A549 (cell line): ENCODE data around the gene TRPV4. TPM values are rescaled to one million over a fixed set of nuclear protein-coding genes. Genes with fewer than 3 reads are reported as not detected.

Experiments
- ATAC-seq, 2 experiments: fragments of 200-7000 bp in 1 of 2; fragments of >200 bp in 1 of 2; cut with Nextera tagmentation in 1 of 2; cut with Tn5 transposase in 1 of 2; 3 replicates each; pipeline versions ENCODE4 v1.8.0 to v1.9.1; 2018 to 2020; ENCODE audit warnings: mild to moderate bottlenecking in 1 of 2, moderate library complexity in 1 of 2
- CTCF ChIA-PET: fragments of 300-600 bp; sonication (Branson Sonifier 250); formaldehyde crosslinking; extraction: SDS; loops from one replicate; lab custom pipeline; 2021; ENCODE audit warnings: antibody characterized with exemption, inconsistent platforms; lab: Yijun Ruan, JAX
- POLR2A ChIA-PET: fragments of 350-600 bp; formaldehyde crosslinking; extraction: SDS; loops from one replicate; lab custom pipeline; 2021; ENCODE audit warnings: antibody characterized with exemption, inconsistent platforms; lab: Yijun Ruan, JAX
- DNase-seq, 2 experiments: peaks; one replicate each; pipeline versions ENCODE4 v3.0.0 to v3.0.0-alpha.2; 2011 to 2016; ENCODE audit warnings: low read depth in 1 of 2, low spot score in 1 of 2
- FAIRE-seq: peaks from 2 replicates; lab custom pipeline; 2011; peaks lifted over from hg19 to GRCh38; lab: Jason Lieb, UNC
- H3K27ac ChIP-seq, 2 experiments: fragments of >200 bp; sonication (Bioruptor Twin); formaldehyde crosslinking; 3 replicates each; pipeline ENCODE4 v1.5.1; 2016 to 2017
- H3K4me1 ChIP-seq: fragments of >200 bp; sonication (Bioruptor Twin); formaldehyde crosslinking; 3 replicates; pipeline ENCODE4 v1.6.1; 2016
- H3K4me2 ChIP-seq: fragments of >200 bp; sonication (Bioruptor Twin); formaldehyde crosslinking; 3 replicates; pipeline ENCODE4 v1.6.1; 2016
- H3K4me3 ChIP-seq: fragments of >200 bp; sonication (Bioruptor Twin); formaldehyde crosslinking; 3 replicates; pipeline ENCODE4 v1.5.1; 2016
- H3K9me3 ChIP-seq: fragments of >200 bp; sonication (Bioruptor Twin); formaldehyde crosslinking; 3 replicates; pipeline ENCODE4 v1.6.1; 2016
- BHLHE40 ChIP-seq: IDR thresholded peaks from 2 replicates; pipeline ENCODE4 v1.6.1; 2012; ENCODE audit warnings: low read depth, low read length, inconsistent platforms
- CBX2 ChIP-seq: fragments of 200-600 bp; sonication (generic); IDR thresholded peaks from 2 replicates; pipeline ENCODE4 v1.6.1; 2016; ENCODE audit warnings: low read depth, mild to moderate bottlenecking, borderline replicate concordance
- CBX8 ChIP-seq: fragments of 200-600 bp; sonication (generic); IDR thresholded peaks from 2 replicates; pipeline ENCODE4 v1.6.1; 2016
- EHF ChIP-seq: fragments of 250-450 bp; sonication (Bioruptor Pico); IDR thresholded peaks from 2 replicates; pipeline ENCODE4 v1.5.0; 2020; ENCODE audit warnings: mild to moderate bottlenecking
- EHMT2 ChIP-seq: fragments of 200-600 bp; sonication (generic); IDR thresholded peaks from 2 replicates; pipeline ENCODE4 v1.6.1; 2016; ENCODE audit warnings: antibody characterized with exemption, low read depth, mild to moderate bottlenecking, moderate library complexity
- EP300 ChIP-seq, 2 experiments: fragments of >200 bp; sonication (Bioruptor Twin); formaldehyde crosslinking; IDR thresholded peaks; 2 replicates in 1 of 2; 3 replicates in 1 of 2; pipeline ENCODE4 v1.6.1; 2016 to 2017
- JUNB ChIP-seq: fragments of >200 bp; sonication (Bioruptor Twin); formaldehyde crosslinking; IDR thresholded peaks from 2 replicates; pipeline ENCODE4 v1.6.1; 2016
- KDM1A ChIP-seq: fragments of 200-600 bp; sonication (generic); IDR thresholded peaks from 2 replicates; pipeline ENCODE4 v1.6.1; 2016; ENCODE audit warnings: low read depth, mild to moderate bottlenecking
- KDM5A ChIP-seq: fragments of 200-600 bp; sonication (generic); IDR thresholded peaks from 2 replicates; pipeline ENCODE4 v1.6.1; 2016; ENCODE audit warnings: antibody characterized with exemption, mild to moderate bottlenecking
- MYC ChIP-seq: IDR thresholded peaks from 2 replicates; pipeline ENCODE4 v1.6.1; 2012; ENCODE audit warnings: mild to moderate bottlenecking, inconsistent platforms, low read length, improper control_type of control experiment, borderline replicate concordance
- NR3C1 ChIP-seq: fragments of >200 bp; sonication (Bioruptor Twin); formaldehyde crosslinking; IDR thresholded peaks from 3 replicates; pipeline ENCODE4 v1.6.1; 2017
- PHF8 ChIP-seq: fragments of 200-600 bp; sonication (generic); IDR thresholded peaks from 2 replicates; pipeline ENCODE4 v1.6.1; 2016; ENCODE audit warnings: low read depth, mild to moderate bottlenecking, antibody characterized with exemption, moderate library complexity, borderline replicate concordance
- POLR2A ChIP-seq: IDR thresholded peaks from 2 replicates; pipeline ENCODE4 v1.6.1; 2012; ENCODE audit warnings: mild to moderate bottlenecking, low read length
- RARB ChIP-seq: fragments of 250-450 bp; sonication (Bioruptor Pico); IDR thresholded peaks from 2 replicates; pipeline ENCODE4 v1.8.0; 2021; ENCODE audit warnings: mild to moderate bottlenecking, moderate library complexity
- RFX5 ChIP-seq: fragments of 450-650 bp; IDR thresholded peaks from 2 replicates; pipeline ENCODE4 v1.7.1; 2014; ENCODE audit warnings: antibody characterized with exemption, mild to moderate bottlenecking, moderate library complexity
- RNF2 ChIP-seq: fragments of 200-600 bp; sonication (generic); IDR thresholded peaks from 2 replicates; pipeline ENCODE4 v1.6.1; 2016; ENCODE audit warnings: low read depth, mild to moderate bottlenecking, antibody characterized with exemption, moderate library complexity, borderline replicate concordance
- SMC3 ChIP-seq: fragments of >200 bp; sonication (Bioruptor Twin); formaldehyde crosslinking; IDR thresholded peaks from 3 replicates; pipeline ENCODE4 v1.6.1; 2018; ENCODE audit warnings: inconsistent platforms
- ZFP36 ChIP-seq: fragments of 450-650 bp; IDR thresholded peaks from 2 replicates; pipeline ENCODE4 v1.6.1; 2014; ENCODE audit warnings: borderline replicate concordance; ENCODE audit not compliant: partially characterized antibody
- WGBS: methylation state at CpG from one replicate; pipeline ENCODE4 v1.1.6; 2017; ENCODE audit errors: missing lambda C conversion rate; 5-methylcytosine and 5-hydroxymethylcytosine counted together
- polyA plus RNA-seq, 4 experiments: library from polyadenylated mRNA; depleted of rRNA in 3 of 4; stranded (reverse); fragments of >200 nt; fragmentation: RNase III in 1 of 4; extraction: RNeasy Plus Mini Kit Qiagen cat#74134 plus additional on column Dnase treatment in 1 of 4; gene quantifications; 2 replicates in 3 of 4; 3 replicates in 1 of 4; pipeline ENCODE4 v1.2.3, GENCODE V29; 2011 to 2017
- TF ChIP-seq, protein P1 (sequence below): fragments of 150-350 bp; IDR thresholded peaks from 2 replicates; pipeline ENCODE4 v1.6.1; 2014; ENCODE audit warnings: low read depth, mild to moderate bottlenecking, low read length
- TF ChIP-seq, protein P2 (sequence below): fragments of >200 bp; sonication (Bioruptor Twin); formaldehyde crosslinking; IDR thresholded peaks from 2 replicates; pipeline ENCODE4 v1.6.1; 2016
- TF ChIP-seq, protein P3 (sequence below): fragments of 200-600 bp; sonication (generic); IDR thresholded peaks from 2 replicates; pipeline ENCODE4 v1.6.1; 2016; ENCODE audit warnings: antibody characterized with exemption, mild to moderate bottlenecking, moderate library complexity
- TF ChIP-seq, protein P4 (sequence below): fragments of 250-450 bp; sonication (Bioruptor Pico); IDR thresholded peaks from 2 replicates; pipeline ENCODE4 v1.5.0; 2020; ENCODE audit warnings: low read depth, mild to moderate bottlenecking, moderate library complexity
- TF ChIP-seq, protein P5 (sequence below): IDR thresholded peaks from 2 replicates; pipeline ENCODE4 v1.6.1; 2012

Gene TRPV4
- polyA plus RNA-seq, 2 of the 4 experiments (the other 2 are of a cell fraction), result 0.15 to 0.37 TPM

DNA sequence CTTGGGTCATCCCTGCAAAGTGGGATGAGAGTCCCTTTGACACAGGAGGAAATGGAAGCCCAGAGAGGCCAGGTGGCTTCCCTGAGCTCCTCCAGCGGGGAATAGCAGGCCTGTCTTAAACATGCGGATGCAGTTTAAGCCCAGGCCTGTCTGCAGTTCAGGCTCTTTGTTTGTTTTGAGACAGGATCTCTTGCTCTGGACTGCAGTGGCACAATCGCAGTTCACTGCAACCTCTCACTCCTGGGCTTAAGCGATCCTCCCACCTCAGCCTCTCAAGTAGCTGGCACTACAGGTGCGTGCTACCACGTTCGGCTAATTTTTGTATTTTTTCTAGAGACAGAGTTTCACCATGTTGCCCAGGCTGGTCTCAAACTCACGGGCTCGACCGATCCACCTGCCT lies 3.5 kb downstream of the TRPV4 start:
- FAIRE-seq, result no peak
- CTCF ChIA-PET, result interaction anchor here (0.5 to 10.8 kb wide), 9 partner anchors 12 to 760 kb away, joined by 3 to 86 read pairs (median 3); no protein-coding TSS in a partner anchor

DNA sequence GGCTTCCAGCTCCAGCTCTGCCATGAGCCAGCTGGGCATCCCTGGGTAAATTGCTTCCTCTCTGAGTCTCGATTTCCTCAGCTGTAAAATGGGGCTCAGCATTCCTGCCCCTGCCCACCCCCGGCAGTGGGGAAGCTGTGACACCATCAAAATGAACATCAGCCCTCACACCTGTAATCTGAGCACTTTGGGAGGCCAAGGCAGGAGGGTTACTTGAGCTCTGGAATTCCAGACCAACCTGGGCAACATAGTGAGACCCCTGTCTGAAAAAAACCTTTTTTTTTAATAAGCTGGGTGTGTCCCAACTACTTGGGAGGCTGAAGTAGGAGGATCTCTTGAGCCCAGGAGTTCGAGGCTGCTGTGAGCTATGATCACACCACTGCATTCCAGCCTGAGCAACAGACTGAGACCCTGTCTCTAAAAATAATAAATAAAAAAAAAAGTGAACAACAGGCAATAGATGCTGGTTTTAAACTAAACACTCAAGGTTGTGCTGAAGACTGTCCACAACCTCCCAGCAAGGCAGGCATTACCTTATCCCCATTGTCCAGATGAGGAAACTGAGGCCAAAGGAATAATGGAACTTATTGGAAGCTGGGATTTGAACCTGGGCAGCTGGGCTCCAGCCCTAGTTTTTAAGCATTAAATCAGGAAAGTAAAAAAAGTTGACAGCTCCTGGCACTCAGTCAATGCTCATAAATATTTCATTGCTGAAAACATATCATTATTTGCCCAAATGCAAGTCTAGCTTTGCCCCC lies 4.3 kb downstream of the TRPV4 start:
- POLR2A ChIA-PET, result no interaction called here
- TF ChIP-seq BHLHE40 (no peak), POLR2A (no peak), CBX2 (no peak), JUNB (no peak), PHF8 (no peak), ZFP36 (no peak), RFX5 (no peak), CBX8 (no peak), RNF2 (no peak), KDM5A (no peak), RARB (CRISPR knock-in tag) (no peak), EHF (CRISPR knock-in tag) (no peak)
- TF ChIP-seq, protein P1, sequence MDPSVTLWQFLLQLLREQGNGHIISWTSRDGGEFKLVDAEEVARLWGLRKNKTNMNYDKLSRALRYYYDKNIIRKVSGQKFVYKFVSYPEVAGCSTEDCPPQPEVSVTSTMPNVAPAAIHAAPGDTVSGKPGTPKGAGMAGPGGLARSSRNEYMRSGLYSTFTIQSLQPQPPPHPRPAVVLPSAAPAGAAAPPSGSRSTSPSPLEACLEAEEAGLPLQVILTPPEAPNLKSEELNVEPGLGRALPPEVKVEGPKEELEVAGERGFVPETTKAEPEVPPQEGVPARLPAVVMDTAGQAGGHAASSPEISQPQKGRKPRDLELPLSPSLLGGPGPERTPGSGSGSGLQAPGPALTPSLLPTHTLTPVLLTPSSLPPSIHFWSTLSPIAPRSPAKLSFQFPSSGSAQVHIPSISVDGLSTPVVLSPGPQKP, result no peak
- TF ChIP-seq, protein P2, sequence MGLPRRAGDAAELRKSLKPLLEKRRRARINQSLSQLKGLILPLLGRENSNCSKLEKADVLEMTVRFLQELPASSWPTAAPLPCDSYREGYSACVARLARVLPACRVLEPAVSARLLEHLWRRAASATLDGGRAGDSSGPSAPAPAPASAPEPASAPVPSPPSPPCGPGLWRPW, result no peak
- TF ChIP-seq, protein P3, sequence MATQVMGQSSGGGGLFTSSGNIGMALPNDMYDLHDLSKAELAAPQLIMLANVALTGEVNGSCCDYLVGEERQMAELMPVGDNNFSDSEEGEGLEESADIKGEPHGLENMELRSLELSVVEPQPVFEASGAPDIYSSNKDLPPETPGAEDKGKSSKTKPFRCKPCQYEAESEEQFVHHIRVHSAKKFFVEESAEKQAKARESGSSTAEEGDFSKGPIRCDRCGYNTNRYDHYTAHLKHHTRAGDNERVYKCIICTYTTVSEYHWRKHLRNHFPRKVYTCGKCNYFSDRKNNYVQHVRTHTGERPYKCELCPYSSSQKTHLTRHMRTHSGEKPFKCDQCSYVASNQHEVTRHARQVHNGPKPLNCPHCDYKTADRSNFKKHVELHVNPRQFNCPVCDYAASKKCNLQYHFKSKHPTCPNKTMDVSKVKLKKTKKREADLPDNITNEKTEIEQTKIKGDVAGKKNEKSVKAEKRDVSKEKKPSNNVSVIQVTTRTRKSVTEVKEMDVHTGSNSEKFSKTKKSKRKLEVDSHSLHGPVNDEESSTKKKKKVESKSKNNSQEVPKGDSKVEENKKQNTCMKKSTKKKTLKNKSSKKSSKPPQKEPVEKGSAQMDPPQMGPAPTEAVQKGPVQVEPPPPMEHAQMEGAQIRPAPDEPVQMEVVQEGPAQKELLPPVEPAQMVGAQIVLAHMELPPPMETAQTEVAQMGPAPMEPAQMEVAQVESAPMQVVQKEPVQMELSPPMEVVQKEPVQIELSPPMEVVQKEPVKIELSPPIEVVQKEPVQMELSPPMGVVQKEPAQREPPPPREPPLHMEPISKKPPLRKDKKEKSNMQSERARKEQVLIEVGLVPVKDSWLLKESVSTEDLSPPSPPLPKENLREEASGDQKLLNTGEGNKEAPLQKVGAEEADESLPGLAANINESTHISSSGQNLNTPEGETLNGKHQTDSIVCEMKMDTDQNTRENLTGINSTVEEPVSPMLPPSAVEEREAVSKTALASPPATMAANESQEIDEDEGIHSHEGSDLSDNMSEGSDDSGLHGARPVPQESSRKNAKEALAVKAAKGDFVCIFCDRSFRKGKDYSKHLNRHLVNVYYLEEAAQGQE, result no peak
- TF ChIP-seq, protein P4, sequence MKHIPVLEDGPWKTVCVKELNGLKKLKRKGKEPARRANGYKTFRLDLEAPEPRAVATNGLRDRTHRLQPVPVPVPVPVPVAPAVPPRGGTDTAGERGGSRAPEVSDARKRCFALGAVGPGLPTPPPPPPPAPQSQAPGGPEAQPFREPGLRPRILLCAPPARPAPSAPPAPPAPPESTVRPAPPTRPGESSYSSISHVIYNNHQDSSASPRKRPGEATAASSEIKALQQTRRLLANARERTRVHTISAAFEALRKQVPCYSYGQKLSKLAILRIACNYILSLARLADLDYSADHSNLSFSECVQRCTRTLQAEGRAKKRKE, result no peak

More for the DNA sequence above, 3.5 kb downstream of the TRPV4 start:
- Histone ChIP-seq H3K27ac (0 out of 6 replicates have a peak overlapping the region, but pooled peaks of 1 of the 2 experiments have one; percentile 27), H3K4me1 (peaks cover 11% of the 10 kb centered on the region), H3K4me2 (no peak overlapping the region), H3K9me3 (no peaks in the 10 kb centered on the region), H3K4me3 (no peak overlapping the region)
- no peak for DNase-seq
- ATAC-seq, result no peak; a peak in 1 of 6 replicates
- POLR2A ChIA-PET, result no interaction called here
- WGBS, result 81% methylated on average over 10 of the region's 10 CpGs
- TF ChIP-seq KDM1A, result no peak
- TF ChIP-seq, protein P2, result no peak
- no peak for TF ChIP-seq KDM5A
- TF ChIP-seq, protein P3, result no peak
- TF ChIP-seq BHLHE40, result no peak
- TF ChIP-seq EP300 (IDR thresholded peaks at IDR 0.05), result no peak
- TF ChIP-seq, protein P5, sequence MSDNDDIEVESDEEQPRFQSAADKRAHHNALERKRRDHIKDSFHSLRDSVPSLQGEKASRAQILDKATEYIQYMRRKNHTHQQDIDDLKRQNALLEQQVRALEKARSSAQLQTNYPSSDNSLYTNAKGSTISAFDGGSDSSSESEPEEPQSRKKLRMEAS, result no peak
- no peak for TF ChIP-seq JUNB
- TF ChIP-seq EHMT2, result no peak
- no peak for TF ChIP-seq RFX5
- no peak for TF ChIP-seq SMC3
- no peak for TF ChIP-seq NR3C1
- TF ChIP-seq MYC, result no peak
- no peak for TF ChIP-seq RNF2
- TF ChIP-seq CBX2, result no peak

More for the DNA sequence above, 4.3 kb downstream of the TRPV4 start:
- 0 out of 6 replicates have a peak overlapping the region, but pooled peaks of 1 of the 2 experiments have one; percentile 28 for H3K27ac ChIP-seq
- FAIRE-seq (no peak), ATAC-seq (no peak), DNase-seq (no peak)
- CTCF ChIA-PET, result interaction anchor here (0.6 to 10.8 kb wide), 10 partner anchors 13 to 401 kb away, joined by 3 to 86 read pairs (median 4); no protein-coding TSS in a partner anchor
- no peak overlapping the region for H3K4me2 ChIP-seq
- peaks cover 11% of the 10 kb centered on the region for H3K4me1 ChIP-seq
- no peak overlapping the region for H3K4me3 ChIP-seq
- 40% methylated on average over 3 of the region's 3 CpGs for WGBS
- H3K9me3 ChIP-seq, result no peaks in the 10 kb centered on the region
